ENCODE data around the gene MSLN. TPM values are rescaled to one million over a fixed set of nuclear protein-coding genes. Genes with fewer than 3 reads are reported as not detected.

MSLN gene
- total RNA-seq, 4 donors from 2014 or later: 1.1 to 4.3 (median 4.0) TPM; not detected in 1

GRCh38 chr16:725463-726187 is 34.9 kb upstream of the MSLN start:
- TF ChIP-seq, protein P1, sequence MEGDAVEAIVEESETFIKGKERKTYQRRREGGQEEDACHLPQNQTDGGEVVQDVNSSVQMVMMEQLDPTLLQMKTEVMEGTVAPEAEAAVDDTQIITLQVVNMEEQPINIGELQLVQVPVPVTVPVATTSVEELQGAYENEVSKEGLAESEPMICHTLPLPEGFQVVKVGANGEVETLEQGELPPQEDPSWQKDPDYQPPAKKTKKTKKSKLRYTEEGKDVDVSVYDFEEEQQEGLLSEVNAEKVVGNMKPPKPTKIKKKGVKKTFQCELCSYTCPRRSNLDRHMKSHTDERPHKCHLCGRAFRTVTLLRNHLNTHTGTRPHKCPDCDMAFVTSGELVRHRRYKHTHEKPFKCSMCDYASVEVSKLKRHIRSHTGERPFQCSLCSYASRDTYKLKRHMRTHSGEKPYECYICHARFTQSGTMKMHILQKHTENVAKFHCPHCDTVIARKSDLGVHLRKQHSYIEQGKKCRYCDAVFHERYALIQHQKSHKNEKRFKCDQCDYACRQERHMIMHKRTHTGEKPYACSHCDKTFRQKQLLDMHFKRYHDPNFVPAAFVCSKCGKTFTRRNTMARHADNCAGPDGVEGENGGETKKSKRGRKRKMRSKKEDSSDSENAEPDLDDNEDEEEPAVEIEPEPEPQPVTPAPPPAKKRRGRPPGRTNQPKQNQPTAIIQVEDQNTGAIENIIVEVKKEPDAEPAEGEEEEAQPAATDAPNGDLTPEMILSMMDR (IDR thresholded peaks at IDR 0.05): no peak
- no peak for TF ChIP-seq POLR2A (IDR thresholded peaks at IDR 0.05)
- intact Hi-C loops (cut with DNase I; ENCODE audit: low total_unique reads): no loop called here
- H3K4me3 ChIP-seq (ENCODE audit: low read depth, poor library complexity, severe bottlenecking): no peak overlapping the region
- DNase-seq (ENCODE audit: low spot score in 2 of 2): no peak
- WGBS, 2 donors: 52 to 57% methylated on average over 13 to 14 of the region's 23 CpGs

DNA sequence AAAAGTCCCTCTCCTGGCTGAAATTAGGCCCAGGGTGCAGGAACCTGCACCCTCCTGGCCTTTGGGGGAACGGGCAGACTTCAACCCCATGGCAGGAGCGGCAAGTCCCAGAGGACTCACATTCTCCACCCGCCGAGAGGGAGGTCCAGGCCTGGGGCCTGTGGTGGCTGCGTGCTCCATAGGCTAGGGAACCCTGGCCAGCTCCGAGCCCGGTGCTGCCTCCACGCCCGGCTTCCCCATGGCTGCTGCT is 34.4 kb upstream of the MSLN start:
- DNase-seq (ENCODE audit: low spot score in 2 of 2): no peak
- WGBS, 2 donors: 14% methylated on average over 2 of the region's 9 CpGs; no CpG with 5 or more reads in 1 of the 2 donors
- TF ChIP-seq, protein P1 (IDR thresholded peaks at IDR 0.05): no peak
- no peak for TF ChIP-seq POLR2A (IDR thresholded peaks at IDR 0.05)
- intact Hi-C loops (cut with DNase I; ENCODE audit: low total_unique reads): no loop called here
- H3K4me3 ChIP-seq (ENCODE audit: low read depth, poor library complexity, severe bottlenecking): no peak overlapping the region

DNA sequence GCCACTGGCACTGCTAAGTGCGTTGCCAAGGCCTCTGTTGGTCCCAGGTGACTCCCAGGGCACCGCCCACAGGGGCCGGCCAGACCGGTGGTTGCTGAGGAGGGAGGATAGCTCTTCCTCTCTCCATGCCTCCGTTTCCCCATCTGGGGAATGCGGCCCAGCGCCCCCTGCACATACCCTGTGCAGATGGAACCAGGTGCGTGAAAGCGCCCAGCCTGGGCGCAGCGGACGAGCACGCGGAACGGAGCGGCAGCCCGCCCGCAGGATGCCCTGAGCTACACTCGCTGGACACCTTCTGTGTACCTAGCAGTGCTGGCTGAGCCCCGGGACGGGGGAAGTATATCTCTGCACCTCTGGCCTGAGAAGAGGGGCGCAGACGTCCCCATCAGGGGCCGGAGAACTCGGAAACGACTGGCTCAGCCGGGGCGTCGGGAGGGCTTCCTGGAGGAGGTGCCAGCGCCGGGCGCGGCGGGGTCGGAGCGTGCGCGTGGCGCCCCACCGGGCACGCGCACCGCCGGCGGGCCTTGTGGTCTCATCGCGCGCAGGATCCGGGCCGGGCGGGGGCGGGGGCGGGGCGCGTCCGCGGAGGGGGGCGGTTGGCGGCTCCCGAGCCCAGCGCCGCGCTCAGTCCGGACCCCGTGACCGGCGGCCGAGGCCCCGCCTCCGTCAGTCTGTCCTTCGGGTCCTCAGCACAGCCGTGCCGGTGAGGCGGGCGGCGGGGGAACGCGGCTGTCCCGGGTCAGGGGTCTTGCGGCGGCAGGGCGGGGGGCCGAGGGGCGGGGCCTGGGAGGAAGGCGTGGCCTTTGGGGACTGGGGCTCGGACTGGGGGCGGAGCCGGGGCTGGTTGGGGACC is 33.9 kb upstream of the MSLN start, which contains the start of the genes CCDC78 and HAGHL:
Gene CCDC78, minus strand, starts transcription at position 6 of the 853 bp plus-strand sequence. CDS start 76 bp downstream, outside the sequence.
Gene HAGHL, plus strand, starts transcription at position 669 of the 853 bp plus-strand sequence. CDS start 404 bp downstream, outside the sequence.
- WGBS, 2 donors: 3 to 4% methylated on average over 15 to 42 of the region's 88 CpGs
- intact Hi-C loops (cut with DNase I; ENCODE audit: low total_unique reads): no loop called here
- DNase-seq (ENCODE audit: low spot score in 2 of 2): peak in 1 of 2 donors; percentile 93
- no peak for TF ChIP-seq POLR2A (IDR thresholded peaks at IDR 0.05)
- TF ChIP-seq, protein P1 (IDR thresholded peaks at IDR 0.05): no peak
- H3K4me3 ChIP-seq (ENCODE audit: low read depth, poor library complexity, severe bottlenecking): peak within 1 kb of the TSS; percentile 18

DNA sequence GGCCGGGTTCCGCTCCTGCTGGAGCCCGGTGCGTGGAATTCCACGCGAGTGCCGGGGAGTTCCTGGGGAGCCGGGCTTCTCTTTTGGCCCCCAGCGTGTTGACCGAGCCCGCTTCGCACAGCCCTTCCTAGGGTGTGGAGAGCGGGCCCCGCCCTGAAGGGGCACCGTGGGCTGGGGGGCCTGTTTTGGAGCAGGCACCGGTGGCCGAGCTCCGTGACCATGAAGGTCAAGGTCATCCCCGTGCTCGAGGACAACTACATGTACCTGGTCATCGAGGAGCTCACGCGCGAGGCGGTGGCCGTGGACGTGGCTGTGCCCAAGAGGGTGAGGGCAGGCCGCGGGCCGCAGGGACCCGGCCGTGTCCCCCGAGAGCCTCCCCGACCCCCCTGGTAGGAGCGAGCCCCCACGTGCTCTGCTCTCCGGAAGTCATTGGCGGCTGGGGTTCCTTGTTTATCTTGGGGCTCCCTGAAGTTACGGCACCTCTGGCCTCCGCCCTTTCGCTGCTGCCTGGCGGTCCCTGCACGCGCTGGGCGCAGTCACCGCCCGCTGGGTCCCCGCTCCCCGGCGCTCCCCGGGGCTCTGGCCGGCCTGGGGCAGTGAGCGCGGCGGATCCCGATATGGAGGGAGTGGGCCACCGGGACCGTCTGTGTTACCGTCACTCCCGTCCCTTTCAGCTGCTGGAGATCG is 33.1 kb upstream of the MSLN start:
- WGBS, 2 donors: 0 to 1% methylated on average over 26 to 39 of the region's 61 CpGs
- H3K4me3 ChIP-seq (ENCODE audit: low read depth, poor library complexity, severe bottlenecking): peak overlapping the region; percentile 18
- TF ChIP-seq, protein P1 (IDR thresholded peaks at IDR 0.05): no peak
- no peak for TF ChIP-seq POLR2A (IDR thresholded peaks at IDR 0.05)
- DNase-seq (ENCODE audit: low spot score in 2 of 2): no peak
- intact Hi-C loops (cut with DNase I; ENCODE audit: low total_unique reads): no loop called here

DNA sequence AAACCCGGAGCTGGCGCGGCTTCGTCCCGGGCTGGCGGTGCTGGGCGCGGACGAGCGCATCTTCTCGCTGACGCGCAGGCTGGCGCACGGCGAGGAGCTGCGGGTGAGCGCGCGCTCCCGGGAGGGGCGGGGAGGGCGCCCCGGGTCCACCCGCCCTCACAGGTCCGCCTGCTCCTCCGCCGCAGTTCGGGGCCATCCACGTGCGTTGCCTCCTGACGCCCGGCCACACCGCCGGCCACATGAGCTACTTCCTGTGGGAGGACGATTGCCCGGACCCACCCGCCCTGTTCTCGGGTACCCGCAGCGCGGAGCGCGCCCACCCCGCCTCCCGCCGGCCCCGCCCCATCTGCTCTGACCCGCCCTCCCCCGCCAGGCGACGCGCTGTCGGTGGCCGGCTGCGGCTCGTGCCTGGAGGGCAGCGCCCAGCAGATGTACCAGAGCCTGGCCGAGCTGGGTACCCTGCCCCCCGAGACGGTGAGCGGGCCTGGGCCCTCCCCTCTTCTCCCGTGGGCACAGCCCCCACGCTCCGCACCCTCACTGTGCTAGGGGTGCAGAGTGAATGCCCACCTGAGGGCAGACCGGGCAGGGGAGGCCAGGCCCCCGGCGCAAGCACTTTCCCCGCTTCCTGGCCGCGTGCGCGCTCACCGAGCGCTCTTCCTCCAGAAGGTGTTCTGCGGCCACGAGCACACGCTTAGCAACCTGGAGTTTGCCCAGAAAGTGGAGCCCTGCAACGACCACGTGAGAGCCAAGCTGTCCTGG is 32.2 kb upstream of the MSLN start:
- peak; percentile 45 to 93 for DNase-seq (ENCODE audit: low spot score in 2 of 2)
- TF ChIP-seq, protein P1 (IDR thresholded peaks at IDR 0.05): no peak
- TF ChIP-seq POLR2A (IDR thresholded peaks at IDR 0.05): no peak
- WGBS, 2 donors: 0 to 3% methylated on average over 9 to 46 of the region's 80 CpGs
- H3K4me3 ChIP-seq (ENCODE audit: low read depth, poor library complexity, severe bottlenecking): no peak overlapping the region
- intact Hi-C loops (cut with DNase I; ENCODE audit: low total_unique reads): no loop called here

Data from lower leg skin (tissue), 4 donors.